HG03571 (cell line): Measurements from ENCODE around the gene TMEM132C.
"Not testable (repeated sequence)": the region's sequence is repeated elsewhere in the genome, so short reads cannot be mapped to it uniquely, and the experiment has no call there.

Experiments
- ATAC-seq: cut with Tn5 transposase; IDR thresholded peaks from one replicate; pipeline ENCODE4 v1.9.1; 2021; ENCODE audit not compliant: unreplicated experiment

Gene TMEM132C

DNA sequence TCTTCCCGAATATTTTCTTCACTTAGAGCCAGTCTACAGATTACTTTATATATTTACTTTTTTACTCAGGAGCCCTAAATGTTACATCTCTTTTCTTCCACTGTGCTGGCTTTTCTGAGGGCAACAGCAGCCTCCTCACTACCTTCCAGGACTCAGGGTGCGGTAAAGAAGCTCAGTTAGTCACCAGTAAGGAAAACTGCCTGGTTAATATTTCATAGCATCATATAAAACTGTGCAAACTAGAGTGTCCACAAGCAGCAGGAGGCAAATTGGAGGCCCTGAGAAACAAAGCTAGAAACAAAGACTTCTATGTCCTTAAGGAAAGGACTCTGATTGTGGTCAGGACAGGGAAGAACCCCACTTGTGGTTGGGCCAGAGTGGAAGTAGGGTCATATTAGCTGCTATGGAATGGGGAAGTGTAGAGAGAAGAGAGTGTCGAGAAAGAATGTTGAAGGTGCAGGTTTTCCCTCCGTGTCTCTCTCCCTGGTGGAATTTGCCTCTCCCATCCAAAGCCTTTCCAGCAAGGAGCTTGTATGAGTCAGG lies 336.7 kb downstream of the TMEM132C start:
- no peak for ATAC-seq

DNA sequence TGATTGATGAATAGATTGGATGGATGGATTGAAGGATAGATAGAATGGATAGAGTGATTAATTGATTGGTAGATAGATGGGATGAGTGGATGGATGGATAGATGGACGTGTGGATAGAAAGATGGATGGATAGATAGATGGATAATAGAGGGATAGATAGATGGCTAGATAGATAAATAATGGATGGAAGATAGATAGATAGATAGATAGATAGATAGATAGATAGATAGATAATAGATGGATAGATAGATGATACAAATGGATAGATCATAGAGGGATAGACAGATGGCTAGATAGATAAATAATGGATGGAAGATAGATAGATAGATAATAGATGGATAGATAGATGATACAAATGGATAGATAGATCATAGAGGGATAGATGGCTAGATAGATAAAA lies 337.2 kb downstream of the TMEM132C start:
- ATAC-seq: not testable (repeated sequence)

DNA sequence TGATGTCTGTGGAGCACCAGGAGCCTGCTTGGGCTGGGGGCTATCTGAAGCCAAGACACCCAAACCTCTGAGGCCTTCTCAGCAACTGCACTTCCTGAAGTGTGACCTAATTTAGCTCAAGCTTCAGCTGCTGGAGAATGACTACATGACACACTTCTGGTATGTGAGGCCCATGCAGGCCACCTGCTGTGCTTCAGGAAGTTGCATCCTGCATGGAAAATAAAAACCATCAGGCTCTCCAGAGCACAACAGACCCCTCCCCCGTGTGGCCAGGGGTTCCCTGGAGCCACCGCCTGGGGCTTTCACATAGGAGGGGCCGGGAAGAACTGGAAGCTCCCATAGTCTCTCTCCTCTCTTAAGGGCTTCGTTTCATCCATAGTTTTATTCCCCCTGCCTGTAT lies 339.1 kb downstream of the TMEM132C start:
- ATAC-seq: no peak

DNA sequence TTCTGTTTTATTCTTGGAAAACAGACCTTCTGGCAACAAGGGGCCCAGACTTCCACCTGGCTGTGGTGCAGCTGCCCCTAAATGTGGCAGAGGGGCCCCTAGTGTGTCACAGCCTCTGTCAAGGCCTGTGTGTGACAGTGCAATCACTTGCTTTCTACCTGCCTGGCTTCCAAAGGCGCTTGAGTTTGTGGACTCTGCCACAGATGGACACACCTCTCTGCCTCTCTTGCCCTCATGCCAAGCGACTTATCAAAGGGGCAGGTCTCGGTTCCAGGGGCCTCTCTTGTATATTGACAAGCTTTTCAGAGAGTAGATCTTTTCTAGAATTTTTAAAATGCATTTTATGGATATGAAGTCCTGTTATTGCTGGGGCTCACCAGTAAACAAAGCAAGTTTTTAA lies 339.6 kb downstream of the TMEM132C start:
- no peak for ATAC-seq

DNA sequence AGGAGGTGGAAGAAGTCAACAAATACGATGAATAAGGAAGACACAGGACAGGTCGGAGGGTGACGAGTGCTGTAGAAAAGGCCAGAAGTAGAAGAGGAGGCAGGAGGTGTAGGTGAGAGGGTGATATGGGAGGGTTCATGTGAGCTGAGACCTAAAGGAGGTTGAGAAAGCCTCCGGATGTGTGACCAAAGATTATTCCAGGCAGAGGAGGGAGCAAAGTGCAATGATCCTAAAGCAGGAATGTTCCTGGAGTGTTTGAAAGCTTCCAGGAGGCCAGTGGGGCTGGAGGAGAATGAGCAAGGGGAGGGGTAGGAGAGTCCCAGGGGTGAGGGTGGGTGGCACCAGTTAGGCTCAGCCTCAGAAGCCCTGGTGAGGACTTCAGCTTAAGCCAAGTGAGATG lies 340.0 kb downstream of the TMEM132C start:
- no peak for ATAC-seq

DNA sequence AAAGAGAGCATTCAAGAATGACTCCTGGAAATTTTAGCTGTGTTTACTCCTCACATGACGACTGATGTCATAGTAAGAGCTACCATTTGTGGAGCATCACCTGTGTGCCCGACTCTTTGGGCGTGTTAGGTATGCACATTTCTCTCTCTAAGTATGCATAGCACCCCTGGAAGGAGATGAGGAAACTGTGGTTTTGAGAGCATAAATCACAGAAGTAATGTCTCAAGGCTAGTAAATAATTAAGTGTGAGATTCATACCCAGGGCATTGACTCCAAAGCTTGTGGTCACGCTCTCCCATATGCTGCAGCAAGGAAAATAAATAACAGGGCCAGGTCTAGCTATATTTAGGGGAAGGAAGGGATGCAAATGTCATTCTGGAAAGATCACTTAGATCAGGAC lies 340.7 kb downstream of the TMEM132C start:
- no peak for ATAC-seq

DNA sequence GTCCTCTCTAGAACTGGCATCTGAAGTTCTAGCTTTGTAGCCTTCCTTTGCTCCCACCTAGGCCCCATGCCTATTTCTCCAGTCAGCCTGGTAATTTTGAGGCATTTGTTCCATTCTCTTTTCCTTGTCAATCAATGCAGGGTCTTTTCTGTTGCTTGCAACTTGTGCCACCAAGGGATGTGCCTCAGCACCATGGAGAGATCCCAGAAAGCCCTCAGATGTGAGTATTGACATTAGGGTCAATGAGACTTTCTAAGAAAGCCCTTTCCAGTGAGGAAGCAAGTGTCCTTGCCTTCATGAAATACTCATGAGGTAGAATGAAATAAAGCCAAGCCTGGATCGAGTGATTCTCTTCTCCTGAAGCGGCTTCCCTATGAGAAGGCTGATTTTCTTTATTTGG lies 342.9 kb downstream of the TMEM132C start:
- no peak for ATAC-seq

DNA sequence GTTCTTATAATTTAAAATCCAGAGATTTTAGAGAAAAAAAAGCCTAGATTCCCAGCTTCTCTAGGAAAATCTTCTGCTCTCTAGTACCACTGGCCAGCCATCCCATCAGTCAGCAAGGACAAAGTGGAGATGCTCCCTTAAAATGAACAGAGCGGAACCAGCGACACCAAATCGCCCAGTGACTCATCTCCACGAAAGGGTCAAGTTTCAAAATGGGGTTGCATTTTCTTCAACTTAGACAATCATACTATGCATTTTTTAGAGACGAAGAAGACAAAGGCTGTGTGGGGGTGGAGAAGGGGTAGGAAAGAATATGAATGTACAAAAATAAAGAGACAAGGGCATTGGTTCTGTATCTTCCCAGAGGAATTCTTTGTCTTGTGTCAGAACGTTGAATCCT lies 344.8 kb downstream of the TMEM132C start:
- ATAC-seq: no peak

DNA sequence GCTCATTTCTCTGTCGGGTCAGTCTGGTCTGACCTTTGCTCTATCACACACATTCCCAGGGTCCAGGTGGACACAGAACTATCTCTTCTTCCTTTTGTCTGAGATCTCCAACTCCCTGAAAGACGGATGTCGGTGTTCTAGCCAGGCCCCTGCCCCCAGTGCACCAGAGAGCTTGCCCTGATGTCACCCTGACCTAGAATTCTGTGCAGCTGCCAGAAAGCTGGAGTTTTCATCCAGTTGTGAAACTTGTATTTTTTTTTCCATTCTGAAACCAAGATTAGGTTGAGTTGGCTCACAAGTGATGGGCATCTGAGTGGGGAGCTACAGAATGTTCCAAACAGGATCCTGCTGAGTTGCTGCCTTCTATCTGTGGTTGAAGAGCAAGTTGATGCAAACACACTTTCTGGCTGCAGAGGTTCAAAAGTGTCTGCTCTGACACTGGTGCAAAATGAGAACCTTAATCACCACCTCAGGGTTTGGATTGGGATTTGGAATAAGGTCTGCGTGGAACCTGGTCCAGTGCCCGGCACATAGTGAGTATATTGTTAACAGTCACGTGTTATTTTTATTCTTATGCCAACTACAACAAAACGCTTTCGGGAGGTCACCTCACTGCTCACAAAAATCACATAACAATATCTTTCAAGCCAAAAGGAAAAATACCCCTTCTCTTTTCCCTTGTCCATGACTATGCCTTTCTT lies 345.3 kb downstream of the TMEM132C start:
- ATAC-seq: no peak

DNA sequence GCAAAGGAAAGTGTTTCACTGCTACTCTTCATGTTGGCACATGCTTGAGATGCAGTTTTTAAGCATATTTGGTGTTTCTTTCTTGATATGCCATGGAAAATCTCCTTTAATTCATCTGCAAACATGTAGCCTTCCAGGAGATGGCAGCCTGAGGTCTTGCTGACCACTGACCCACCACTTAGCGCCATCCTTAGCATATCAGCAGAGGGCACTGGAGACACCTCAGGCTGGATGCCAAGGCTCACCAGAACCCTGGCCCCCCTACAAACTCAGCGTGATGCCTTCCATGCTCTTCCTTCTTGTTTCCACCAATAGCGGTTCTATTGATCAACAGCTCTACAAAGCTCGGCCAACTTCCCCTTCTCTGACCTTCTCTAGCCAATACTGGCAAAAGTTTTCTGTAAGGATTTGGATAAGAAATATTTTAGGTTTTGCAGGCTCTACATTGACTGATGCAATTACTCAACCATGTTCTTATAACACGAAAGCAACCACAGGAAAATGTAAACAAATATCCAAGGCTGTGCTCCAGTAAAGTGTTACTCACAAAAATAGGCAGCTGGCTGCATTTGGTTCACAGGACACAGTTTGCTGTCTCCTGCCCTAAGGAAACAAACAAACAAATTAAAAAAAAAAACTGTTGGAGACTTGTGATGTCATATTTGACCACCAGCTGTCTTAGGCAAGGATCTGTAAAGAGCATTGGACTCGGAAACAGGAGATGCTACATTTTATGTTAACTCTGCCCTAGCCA lies 347.0 kb downstream of the TMEM132C start:
- no peak for ATAC-seq

DNA sequence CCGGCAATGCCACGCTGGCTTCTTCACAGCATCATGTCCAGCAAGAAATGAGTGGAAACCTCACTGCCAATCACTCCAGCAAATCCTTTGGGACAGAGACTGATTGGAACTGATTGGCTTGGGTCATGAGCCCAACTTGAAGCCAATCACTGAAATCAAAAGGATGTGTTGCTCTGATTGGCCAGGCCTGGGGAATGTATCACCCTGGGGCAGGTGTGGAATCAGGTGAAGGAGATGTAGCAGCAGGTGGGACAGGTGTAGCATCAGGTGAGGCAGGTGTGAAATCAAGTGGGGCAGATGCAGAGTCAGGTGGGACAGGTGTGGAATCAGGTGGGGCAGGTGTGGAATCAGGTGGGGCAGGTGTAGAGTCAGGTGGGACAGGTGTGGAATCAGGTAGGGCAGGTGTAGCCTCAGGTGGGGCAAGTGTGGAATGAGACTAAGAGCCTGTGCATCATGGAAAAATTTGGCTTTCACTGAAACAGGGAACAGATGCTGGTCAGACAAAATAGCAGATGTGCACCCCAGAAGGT lies 350.4 kb downstream of the TMEM132C start:
- no peak for ATAC-seq

DNA sequence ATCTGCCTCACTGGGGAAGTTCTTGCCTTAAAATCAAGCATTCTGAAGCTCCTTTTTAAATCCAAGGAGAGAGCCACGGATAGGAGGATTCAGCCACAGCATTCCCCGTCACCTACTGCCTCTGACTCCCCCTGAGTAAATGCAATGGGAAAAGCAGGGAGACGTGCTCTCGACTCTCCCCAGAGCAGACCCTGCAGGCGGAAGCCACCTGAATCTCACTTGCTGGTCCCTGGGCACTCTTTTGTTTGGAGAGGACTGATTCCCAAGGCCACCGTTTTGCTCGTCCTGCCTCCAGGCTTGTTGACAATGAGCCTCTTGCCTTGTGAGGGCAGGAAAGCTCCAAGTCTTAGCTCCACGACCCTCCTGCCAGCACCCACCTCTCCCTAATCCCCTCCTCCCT lies 352.3 kb downstream of the TMEM132C start:
- ATAC-seq: no peak

DNA sequence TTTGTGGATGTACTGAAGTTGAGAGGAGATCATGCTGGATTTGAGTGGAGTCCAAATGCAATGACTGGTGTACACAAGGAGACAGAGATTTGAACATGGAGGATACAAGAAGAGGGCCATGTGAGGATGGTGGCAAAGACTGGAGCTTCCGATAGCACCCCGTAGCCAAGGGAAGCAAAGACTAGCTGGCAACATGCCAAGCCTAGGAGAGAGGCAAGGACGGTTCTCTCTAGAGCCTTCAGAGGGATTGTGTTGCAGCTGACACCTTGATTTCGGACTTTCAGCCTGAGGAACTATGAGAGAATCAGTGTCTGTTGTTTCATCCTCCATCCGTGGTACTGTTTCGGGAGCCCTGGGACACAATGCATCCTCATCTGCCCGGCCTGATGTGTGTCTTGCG lies 354.3 kb downstream of the TMEM132C start:
- ATAC-seq: no peak

DNA sequence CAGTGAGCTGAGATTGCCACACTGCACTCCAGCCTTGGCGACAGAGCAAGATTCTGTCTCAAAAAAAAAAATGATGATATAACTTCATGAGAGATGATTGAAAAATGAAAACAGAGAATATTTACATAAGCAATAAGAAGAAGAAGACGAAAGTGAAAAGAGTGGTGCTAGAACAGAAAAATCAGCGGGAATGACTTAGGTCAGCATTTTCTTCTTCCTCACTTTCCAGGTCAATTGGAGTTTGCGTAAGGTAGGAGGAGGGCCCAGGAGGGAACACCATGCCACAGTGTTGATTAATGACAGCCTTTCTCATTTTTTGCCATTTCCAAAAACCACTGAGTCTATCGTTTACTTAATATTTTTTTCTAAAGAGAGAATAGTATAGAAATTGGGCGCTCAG lies 356.8 kb downstream of the TMEM132C start:
- no peak for ATAC-seq

DNA sequence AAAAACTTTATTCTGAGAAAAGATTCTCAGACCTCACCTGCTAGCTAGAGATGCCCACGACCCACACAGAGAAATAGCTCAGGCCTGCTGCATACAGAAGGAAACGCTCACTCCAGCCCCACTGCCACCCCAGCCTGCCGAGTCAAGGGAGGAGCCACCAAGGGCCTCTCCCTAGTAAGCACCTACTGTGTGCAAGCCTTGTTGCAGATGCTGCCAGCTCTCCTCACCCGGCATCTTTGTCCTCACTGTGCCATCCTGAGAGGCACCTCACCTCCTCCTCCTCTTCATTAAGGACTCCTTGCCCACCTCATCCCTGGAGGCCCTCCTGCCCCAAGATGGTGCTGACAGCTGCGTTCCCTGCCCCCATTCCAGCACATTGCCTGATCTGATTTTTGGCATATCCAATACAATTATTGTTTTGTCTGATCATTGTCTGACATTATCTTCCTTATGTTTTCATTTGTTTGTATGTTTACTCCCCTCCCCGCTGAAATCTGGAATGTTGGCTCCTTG lies 359.9 kb downstream of the TMEM132C start:
- ATAC-seq: no peak

DNA sequence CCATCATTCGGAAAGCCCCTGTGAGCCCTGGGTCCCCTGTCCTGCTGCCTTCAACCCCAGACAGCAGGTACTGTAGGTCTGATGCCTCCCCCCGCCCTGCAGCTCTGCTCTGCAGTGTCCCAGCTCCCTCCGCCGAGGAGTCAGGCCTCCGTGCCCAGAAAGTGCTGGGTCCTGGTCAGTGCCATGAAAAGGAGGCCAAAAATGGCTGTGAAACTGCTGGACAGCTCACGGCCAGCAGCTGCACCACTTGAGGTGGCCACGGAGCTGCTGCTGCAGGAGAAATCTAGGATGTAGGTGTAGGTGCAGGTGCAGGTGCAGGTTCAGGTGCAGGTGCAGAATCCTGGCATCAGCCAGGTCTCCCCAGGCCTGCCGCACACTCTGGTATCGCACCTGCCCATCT lies 360.7 kb downstream of the TMEM132C start:
- no peak for ATAC-seq

DNA sequence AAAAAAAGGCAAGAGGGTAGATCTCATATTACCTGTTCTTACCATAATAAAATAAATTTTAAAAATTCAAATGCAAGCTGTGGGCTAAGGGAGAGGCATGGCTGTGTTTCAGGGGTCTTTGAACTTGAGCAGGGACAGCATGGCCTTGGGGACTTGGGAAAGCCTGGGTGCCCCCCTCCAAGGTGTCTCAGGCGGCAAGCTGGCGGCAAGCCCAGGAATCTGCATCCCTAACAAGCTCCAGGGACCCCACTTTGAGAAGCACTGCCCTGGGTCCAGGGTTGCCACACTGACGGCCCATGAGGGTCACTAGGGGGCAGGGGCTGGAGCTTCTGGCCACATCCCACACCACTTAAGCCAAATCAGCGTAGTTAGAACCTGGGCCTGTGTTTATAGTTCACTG lies 363.0 kb downstream of the TMEM132C start:
- ATAC-seq: no peak

DNA sequence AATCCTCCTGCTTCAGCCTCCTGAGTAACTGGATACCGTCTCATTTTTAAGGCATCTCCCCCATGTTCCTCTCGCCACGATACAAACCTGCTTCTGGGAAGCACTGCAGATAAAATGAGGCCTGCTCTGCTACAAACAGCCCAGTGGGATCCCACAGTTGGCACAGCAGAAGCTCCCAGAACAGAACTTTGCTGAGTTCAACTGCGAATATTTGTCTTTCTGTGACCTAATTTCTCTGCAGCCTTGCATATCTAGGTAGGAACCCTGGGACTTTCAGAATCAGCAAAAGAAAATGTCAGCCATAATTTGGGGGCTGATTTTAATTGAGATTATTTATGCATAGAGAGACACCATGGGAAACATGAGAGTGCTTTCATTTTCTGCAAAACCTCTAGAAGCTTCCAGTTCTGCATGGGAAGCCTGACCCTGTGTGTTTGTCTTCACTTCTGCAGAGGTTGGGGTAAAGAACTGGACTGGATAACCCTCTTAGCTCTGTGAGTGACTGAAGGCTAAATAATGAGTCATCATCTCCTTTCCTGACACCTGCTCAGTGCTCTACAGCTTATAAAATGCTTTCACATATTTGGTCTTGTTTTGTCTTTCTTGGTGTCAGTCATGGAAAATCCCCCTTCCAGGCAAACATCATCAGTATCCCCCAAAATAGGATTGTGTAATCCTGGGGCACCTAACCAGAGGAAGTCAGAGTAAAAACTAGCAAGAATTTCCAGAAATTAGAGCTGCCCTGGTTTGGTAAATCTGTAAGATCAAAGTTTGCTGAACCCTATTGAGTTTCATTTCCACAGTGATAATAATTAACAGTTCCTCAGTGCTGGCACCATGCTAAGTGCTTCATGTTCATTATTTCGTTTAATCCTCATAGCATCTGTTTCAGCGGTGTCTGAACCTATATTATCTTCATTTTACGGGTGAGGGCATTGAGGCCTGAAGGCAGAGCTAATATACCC lies 371.0 kb downstream of the TMEM132C start:
- ATAC-seq: peak; percentile 66

DNA sequence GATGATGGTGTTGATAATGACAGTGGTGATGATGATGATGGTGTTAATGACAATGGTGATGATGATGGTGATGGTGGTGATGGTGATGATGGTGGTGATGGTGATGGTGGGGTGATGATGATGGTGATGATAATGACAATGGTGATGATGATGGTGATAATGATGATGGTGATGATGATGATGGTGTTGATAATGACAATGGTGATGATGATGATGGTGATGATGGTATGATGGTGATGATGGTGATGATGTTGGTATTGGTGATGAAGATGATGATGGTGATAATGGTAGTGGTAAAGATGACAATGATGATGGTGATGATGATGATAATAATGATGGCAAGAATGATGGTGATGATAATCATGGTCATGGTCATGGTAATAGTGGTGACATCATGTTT lies 372.1 kb downstream of the TMEM132C start:
- no peak for ATAC-seq

DNA sequence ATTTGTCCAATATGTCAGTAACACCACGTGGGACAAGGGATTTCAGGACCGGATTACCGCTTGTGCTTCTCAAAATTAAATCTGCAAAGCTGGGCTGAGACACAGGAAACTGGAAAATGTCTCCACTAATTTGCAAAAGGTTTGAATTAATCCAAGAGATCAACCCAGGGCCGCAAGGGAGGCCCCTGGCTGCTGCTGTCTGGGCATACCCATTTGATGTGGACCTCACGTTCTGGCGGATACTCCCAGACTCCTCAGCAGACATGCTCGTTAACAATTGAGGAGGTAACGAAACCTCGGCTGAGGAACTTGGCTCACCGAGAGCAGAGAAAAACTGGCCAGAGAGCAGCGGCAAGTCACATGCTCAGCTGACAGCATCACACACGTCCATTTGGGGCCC lies 376.2 kb downstream of the TMEM132C start:
- no peak for ATAC-seq
